GM23338 (cell line): ENCODE results near the gene TRIM72. TPM values are rescaled to one million over a fixed set of nuclear protein-coding genes. Genes with fewer than 3 reads are reported as not detected.

ENCODE experiments used
- ATAC-seq: fragments of 200-7000 bp; cut with Tn5 transposase; 3 replicates; pipeline ENCODE4 v1.9.1; 2020
- DNase-seq: peaks from one replicate; pipeline ENCODE4 v3.0.0-alpha.2; 2015; ENCODE audit warnings: low spot score
- H2AFZ ChIP-seq: fragments of 200-600 bp; sonication (generic); 2 replicates; pipeline ENCODE4 v1.8.0; 2016; ENCODE audit warnings: antibody characterized with exemption, mild to moderate bottlenecking, moderate library complexity
- H3F3A ChIP-seq: fragments of 200-600 bp; sonication (generic); replicated peaks from 2 replicates; pipeline ENCODE4 v1.8.0; 2017; ENCODE audit warnings: antibody characterized with exemption, mixed run types, low read depth
- H3K27ac ChIP-seq: fragments of 200-600 bp; sonication (generic); 2 replicates; pipeline ENCODE4 v1.6.1; 2016; ENCODE audit warnings: low read depth
- H3K27me3 ChIP-seq: fragments of 200-600 bp; sonication (generic); 2 replicates; pipeline ENCODE4 v1.8.0; 2016; ENCODE audit warnings: mild to moderate bottlenecking, mixed run types, moderate library complexity; ENCODE audit not compliant: insufficient read depth
- H3K36me3 ChIP-seq: fragments of 200-600 bp; sonication (generic); 2 replicates; pipeline ENCODE4 v1.8.0; 2016; ENCODE audit warnings: mild to moderate bottlenecking; ENCODE audit not compliant: insufficient read depth
- H3K4me1 ChIP-seq: fragments of 200-600 bp; sonication (generic); 2 replicates; pipeline ENCODE4 v1.8.0; 2016; ENCODE audit warnings: mild to moderate bottlenecking, moderate library complexity; ENCODE audit not compliant: insufficient read depth
- H3K4me2 ChIP-seq: fragments of 200-600 bp; sonication (generic); 2 replicates; pipeline ENCODE4 v1.7.1; 2017; ENCODE audit warnings: mixed run types
- H3K4me3 ChIP-seq: fragments of 200-600 bp; sonication (generic); 2 replicates; pipeline ENCODE4 v1.6.1; 2016; ENCODE audit warnings: mixed run types
- H3K79me2 ChIP-seq: fragments of 200-600 bp; sonication (generic); replicated peaks from 2 replicates; pipeline ENCODE4 v1.8.0; 2017; ENCODE audit warnings: mild to moderate bottlenecking; ENCODE audit not compliant: insufficient read depth
- H3K9me2 ChIP-seq: fragments of 200-600 bp; sonication (generic); 2 replicates; pipeline ENCODE4 v1.8.0; 2017; ENCODE audit not compliant: insufficient read depth
- H4K20me1 ChIP-seq: fragments of 200-600 bp; sonication (generic); replicated peaks from 2 replicates; pipeline ENCODE4 v1.8.0; 2017; ENCODE audit warnings: mild to moderate bottlenecking; ENCODE audit not compliant: insufficient read depth
- H3K27ac Mint-ChIP-seq: 2 replicates; pipeline ENCODE4 v1.8.0; 2020; ENCODE audit warnings: inconsistent platforms, mild to moderate bottlenecking, moderate library complexity, mixed read lengths
- H3K27me3 Mint-ChIP-seq: 3 replicates; pipeline ENCODE4 v1.8.0; 2022; ENCODE audit warnings: low read depth, mild to moderate bottlenecking, moderate library complexity, mixed read lengths, inconsistent platforms; ENCODE audit not compliant: insufficient read depth, poor library complexity
- H3K36me3 Mint-ChIP-seq: 3 replicates; pipeline ENCODE4 v1.8.0; 2021; ENCODE audit warnings: low read depth, mild to moderate bottlenecking, inconsistent platforms, moderate library complexity, mixed read lengths
- H3K4me1 Mint-ChIP-seq: 3 replicates; pipeline ENCODE4 v1.8.0; 2020; ENCODE audit warnings: mild to moderate bottlenecking, inconsistent platforms, mixed read lengths
- H3K4me3 Mint-ChIP-seq: 3 replicates; pipeline ENCODE4 v1.8.0; 2021; ENCODE audit warnings: moderate library complexity, mild to moderate bottlenecking, inconsistent platforms, mixed read lengths
- H3K9me3 Mint-ChIP-seq: 3 replicates; pipeline ENCODE4 v1.8.0; 2020; ENCODE audit warnings: moderate library complexity, mild to moderate bottlenecking, inconsistent platforms, mixed read lengths
- CREB1 ChIP-seq: fragments of 250-450 bp; sonication (Bioruptor Pico); IDR thresholded peaks from 2 replicates; pipeline ENCODE4 v1.5.0; 2020; ENCODE audit warnings: low read depth, mild to moderate bottlenecking, moderate library complexity
- CTCF ChIP-seq, 2 experiments: fragments of 200-600 bp in 1 of 2; sonication (generic) in 1 of 2; conservative IDR thresholded peaks; 2 replicates each; pipeline versions ENCODE4 v1.5.1 to v1.6.1; 2016 to 2017; ENCODE audit warnings: antibody characterized with exemption in 2 of 2, low read depth in 2 of 2, mild to moderate bottlenecking in 2 of 2, moderate library complexity in 1 of 2
- ETS1 ChIP-seq: IDR thresholded peaks from 2 replicates; pipeline ENCODE4 v1.6.1; 2016; ENCODE audit warnings: antibody characterized with exemption
- EZH2 ChIP-seq: fragments of 200-600 bp; sonication (generic); IDR thresholded peaks from one replicate; pipeline ENCODE4 v1.8.0; 2017; ENCODE audit warnings: antibody characterized with exemption, mild to moderate bottlenecking, low read depth; ENCODE audit not compliant: unreplicated experiment
- EZH2phosphoT487 ChIP-seq: fragments of 200-600 bp; sonication (generic); IDR thresholded peaks from one replicate; pipeline ENCODE4 v1.8.1; 2018; ENCODE audit warnings: antibody characterized with exemption; ENCODE audit not compliant: unreplicated experiment
- JUNB ChIP-seq: IDR thresholded peaks from one replicate; pipeline ENCODE4 v1.6.1; 2016; ENCODE audit warnings: antibody characterized with exemption; ENCODE audit not compliant: unreplicated experiment
- NANOG ChIP-seq: IDR thresholded peaks from 2 replicates; pipeline ENCODE4 v1.6.1; 2016; ENCODE audit warnings: antibody characterized with exemption, borderline replicate concordance
- POLR2AphosphoS5 ChIP-seq: IDR thresholded peaks from 2 replicates; pipeline ENCODE4 v1.6.1; 2016; ENCODE audit warnings: antibody characterized with exemption, low read depth
- REST ChIP-seq: IDR thresholded peaks from one replicate; pipeline ENCODE4 v1.6.1; 2018; ENCODE audit warnings: antibody characterized with exemption; ENCODE audit not compliant: unreplicated experiment
- STAT1 ChIP-seq: IDR thresholded peaks from one replicate; pipeline ENCODE4 v1.6.1; 2016; ENCODE audit warnings: antibody characterized with exemption; ENCODE audit not compliant: unreplicated experiment
- ZNF114 ChIP-seq: fragments of 250-450 bp; sonication (Bioruptor Pico); IDR thresholded peaks from 2 replicates; pipeline ENCODE4 v1.5.0; 2020; ENCODE audit warnings: mild to moderate bottlenecking, moderate library complexity
- ZNF331 ChIP-seq: fragments of 250-450 bp; sonication (Bioruptor Pico); IDR thresholded peaks from 2 replicates; pipeline ENCODE4 v1.5.0; 2020; ENCODE audit warnings: low read depth, mild to moderate bottlenecking, moderate library complexity
- ZNF462 ChIP-seq: fragments of 250-450 bp; sonication (Bioruptor Pico); IDR thresholded peaks from 2 replicates; pipeline ENCODE4 v1.5.0; 2020; ENCODE audit warnings: mild to moderate bottlenecking, moderate library complexity
- polyA plus RNA-seq: library from polyadenylated mRNA; unstranded; fragments of >200 nt; fragmentation: Nextera tagmentation; extraction: Ambion mirVana; gene quantifications from 2 replicates; pipeline ENCODE4 v1.2.1, GENCODE V29; 2016
- total RNA-seq: library from RNA; depleted of rRNA; stranded (reverse); fragments of >200 nt; shearing (Covaris generic); gene quantifications from 2 replicates; pipeline ENCODE4 v1.2.3, GENCODE V29; 2014

Gene TRIM72
- total and polyA plus RNA-seq, 2 experiments from 2014 or later = 0.81 to 1.3 TPM

GRCh38 chr16:31223044-31223443, 9.1 kb downstream of the TRIM72 start:
- DNase-seq = no peak
- H3K27ac Mint-ChIP-seq = no peak overlapping the region
- H3F3A ChIP-seq = no peaks in the 10 kb centered on the region

More at GRCh38 chr16:31223044-31223443, 9.1 kb downstream of the TRIM72 start:
- Histone ChIP-seq H3K79me2 (no peaks in the 10 kb centered on the region), H2AFZ (no peak overlapping the region), H3K36me3 (no peaks in the 10 kb centered on the region), H3K9me2 (no peaks in the 10 kb centered on the region), H3K4me3 (no peak overlapping the region), H3K4me2 (no peak overlapping the region), H3K27me3 (peaks cover 2% of the 10 kb centered on the region), H3K4me1 (no peaks in the 10 kb centered on the region), H3K27ac (no peak overlapping the region), H4K20me1 (no peaks in the 10 kb centered on the region)
- TF ChIP-seq ZNF114 (CRISPR knock-in tag) (no peak), ETS1 (no peak), STAT1 (no peak), POLR2AphosphoS5 (no peak), REST (no peak), NANOG (no peak), EZH2 (no peak), CREB1 (CRISPR knock-in tag) (no peak), ZNF331 (no peak), JUNB (no peak), ZNF462 (no peak), EZH2phosphoT487 (no peak), CTCF (conservative IDR thresholded peaks at IDR 0.05; ENCODE audit: low read depth in 2 of 2) (no peak)
- Mint-ChIP-seq H3K27me3 (peaks cover 15% of the 10 kb centered on the region), H3K9me3 (no peaks in the 10 kb centered on the region; the same call in 2 of the 3 replicates), H3K36me3 (no peaks in the 10 kb centered on the region), H3K4me3 (no peak overlapping the region), H3K4me1 (no peaks in the 10 kb centered on the region)
- ATAC-seq = no peak
